Measurements from ENCODE around the gene CCDC192.
A peak's percentile ranks its signal among the peaks of the same experiment; 100 is the strongest.
"Not testable (repeated sequence)": the region's sequence is repeated elsewhere in the genome, so short reads cannot be mapped to it uniquely, and the experiment has no call there.

CCDC192 gene

GRCh38 chr5:127844581-127845021 lies 141.4 kb downstream of the CCDC192 start:
- no peak overlapping the region for H3K27ac ChIP-seq
- TF ChIP-seq CTCF (IDR thresholded peaks at IDR 0.05) (0 out of 2 replicates have a peak, but pooled peaks have one; percentile 4), ZFX (IDR thresholded peaks at IDR 0.05; ENCODE audit: borderline replicate concordance) (no peak)

GRCh38 chr5:127846884-127847283 lies 143.7 kb downstream of the CCDC192 start:
- no peak for TF ChIP-seq ZFX (IDR thresholded peaks at IDR 0.05; ENCODE audit: borderline replicate concordance)
- TF ChIP-seq CTCF (IDR thresholded peaks at IDR 0.05) = no peak
- H3K27ac ChIP-seq = no peak overlapping the region

- H3K27ac ChIP-seq = not testable (repeated sequence)
Observed at GRCh38 chr5:127847641-127848040, 144.4 kb downstream of the CCDC192 start.

GRCh38 chr5:127848098-127848497 lies 144.9 kb downstream of the CCDC192 start:
- H3K27ac ChIP-seq = no peak overlapping the region
- TF ChIP-seq ZFX (IDR thresholded peaks at IDR 0.05; ENCODE audit: borderline replicate concordance) (no peak), CTCF (IDR thresholded peaks at IDR 0.05) (no peak)

- no peak overlapping the region for H3K27ac ChIP-seq
- TF ChIP-seq CTCF (IDR thresholded peaks at IDR 0.05) = no peak
- no peak for TF ChIP-seq ZFX (IDR thresholded peaks at IDR 0.05; ENCODE audit: borderline replicate concordance)
Observed at GRCh38 chr5:127849408-127849807, 146.2 kb downstream of the CCDC192 start.

- H3K27ac ChIP-seq = no peak overlapping the region
- TF ChIP-seq CTCF (IDR thresholded peaks at IDR 0.05) (no peak), ZFX (IDR thresholded peaks at IDR 0.05; ENCODE audit: borderline replicate concordance) (no peak)
Observed at GRCh38 chr5:127849891-127850290, 146.7 kb downstream of the CCDC192 start.

- H3K27ac ChIP-seq = no peak overlapping the region
Observed at GRCh38 chr5:127851964-127852363, 148.8 kb downstream of the CCDC192 start.

More at GRCh38 chr5:127851964-127852363, 148.8 kb downstream of the CCDC192 start:
- no peak for TF ChIP-seq CTCF (IDR thresholded peaks at IDR 0.05)
- TF ChIP-seq ZFX (IDR thresholded peaks at IDR 0.05; ENCODE audit: borderline replicate concordance) = no peak
